Measurements from ENCODE around the gene IMPG2.
"Not testable (repeated sequence)": the region's sequence is repeated elsewhere in the genome, so short reads cannot be mapped to it uniquely, and the experiment has no call there.

The IMPG2 gene

DNA sequence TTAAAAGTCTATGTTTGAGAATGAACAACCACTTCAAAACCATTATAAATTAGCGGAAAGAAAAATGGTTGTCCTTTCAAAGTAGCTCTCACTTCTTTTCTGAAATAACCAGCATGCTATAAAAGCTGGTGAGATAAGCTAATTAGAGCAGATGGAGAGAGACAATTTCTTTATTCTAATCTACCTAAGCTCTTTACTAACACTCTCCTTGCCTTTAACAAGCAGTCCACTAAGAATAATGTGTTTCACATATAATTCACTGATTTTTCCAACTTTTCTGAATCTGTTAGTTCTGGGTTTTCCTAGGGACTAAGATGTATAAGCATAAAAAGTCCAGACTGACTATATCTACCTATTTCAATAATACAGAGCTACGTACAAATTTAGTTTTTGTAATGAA, at the start of gene IMPG2:
TSS of gene IMPG2 (minus strand) at position 101 of the 400 bp plus-strand sequence. CDS start 203 bp downstream, outside the sequence.
- no peak for DNase-seq

DNA sequence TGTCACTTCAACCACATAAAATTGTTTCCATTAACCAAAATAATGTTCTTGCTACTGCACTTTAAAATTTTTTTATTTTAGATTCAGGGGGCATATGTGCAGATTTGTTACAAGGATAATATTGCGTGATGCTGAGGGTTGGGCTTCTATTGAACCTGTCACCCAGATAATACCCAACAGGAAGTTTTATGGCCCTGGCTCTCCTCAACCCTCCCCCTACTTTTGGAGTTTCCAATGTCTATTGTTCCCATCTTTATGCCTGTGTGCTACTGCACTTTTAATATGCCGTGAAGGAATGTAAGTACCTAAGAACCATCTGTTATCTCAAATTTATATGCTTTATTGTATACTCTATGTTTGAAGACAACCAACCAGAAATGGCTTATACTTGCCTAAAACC, 42.0 kb upstream of the IMPG2 start:
- DNase-seq = no peak

DNA sequence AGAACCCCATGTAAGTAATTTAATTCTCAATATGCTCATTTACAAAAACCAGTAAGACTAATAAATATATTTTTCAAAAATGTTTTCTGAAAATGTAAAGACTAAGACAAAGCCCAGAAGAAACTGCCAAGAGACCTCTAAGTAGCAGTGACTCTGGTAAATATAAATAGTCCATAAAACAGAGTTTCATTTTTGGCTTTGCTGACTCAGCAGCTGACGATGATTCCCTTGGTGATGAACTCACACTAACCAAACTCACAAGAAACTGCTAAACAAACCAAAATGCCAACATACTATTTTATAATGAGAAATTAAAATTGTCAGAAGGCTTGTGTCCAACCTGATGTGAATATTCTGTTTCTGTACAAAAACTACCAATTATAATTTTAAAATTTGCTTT, 31.5 kb upstream of the IMPG2 start:
- no peak for DNase-seq

GRCh38 chr3:101340591-101340990, 20.2 kb upstream of the IMPG2 start:
- DNase-seq = no peak

- DNase-seq = no peak
Measured at GRCh38 chr3:101333883-101334282, 13.5 kb upstream of the IMPG2 start.

DNA sequence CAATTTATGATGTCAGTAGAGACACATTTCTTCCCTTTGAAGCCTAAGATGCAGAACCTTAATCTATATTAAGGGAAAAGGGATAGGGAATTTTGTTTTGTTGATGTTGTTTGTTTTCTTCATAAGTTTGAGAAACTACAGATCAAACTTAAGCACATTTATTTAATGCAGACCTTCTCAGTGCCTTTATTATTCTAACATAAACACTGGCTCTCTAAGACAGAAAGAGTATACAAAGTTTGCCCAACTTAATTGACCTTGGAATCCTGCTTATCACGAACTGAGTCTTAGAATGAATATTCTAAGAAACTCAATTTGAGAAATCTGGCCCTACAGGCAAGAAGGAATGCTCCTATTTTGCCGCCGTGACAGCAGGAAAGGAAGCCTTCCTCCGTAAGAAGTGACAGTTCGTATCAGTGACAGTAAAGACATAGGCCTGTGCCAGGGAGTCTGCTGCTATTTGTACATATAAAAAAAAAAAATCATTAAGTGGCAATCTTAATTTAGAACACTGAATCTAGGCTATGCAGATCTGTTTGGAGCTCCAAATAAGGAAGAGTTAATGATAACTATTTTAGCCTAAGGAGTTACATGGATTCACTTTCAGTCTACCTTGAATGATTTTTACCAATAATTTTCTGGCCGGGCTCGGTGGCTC, 8.8 kb upstream of the IMPG2 start:
- no peak for DNase-seq

DNA sequence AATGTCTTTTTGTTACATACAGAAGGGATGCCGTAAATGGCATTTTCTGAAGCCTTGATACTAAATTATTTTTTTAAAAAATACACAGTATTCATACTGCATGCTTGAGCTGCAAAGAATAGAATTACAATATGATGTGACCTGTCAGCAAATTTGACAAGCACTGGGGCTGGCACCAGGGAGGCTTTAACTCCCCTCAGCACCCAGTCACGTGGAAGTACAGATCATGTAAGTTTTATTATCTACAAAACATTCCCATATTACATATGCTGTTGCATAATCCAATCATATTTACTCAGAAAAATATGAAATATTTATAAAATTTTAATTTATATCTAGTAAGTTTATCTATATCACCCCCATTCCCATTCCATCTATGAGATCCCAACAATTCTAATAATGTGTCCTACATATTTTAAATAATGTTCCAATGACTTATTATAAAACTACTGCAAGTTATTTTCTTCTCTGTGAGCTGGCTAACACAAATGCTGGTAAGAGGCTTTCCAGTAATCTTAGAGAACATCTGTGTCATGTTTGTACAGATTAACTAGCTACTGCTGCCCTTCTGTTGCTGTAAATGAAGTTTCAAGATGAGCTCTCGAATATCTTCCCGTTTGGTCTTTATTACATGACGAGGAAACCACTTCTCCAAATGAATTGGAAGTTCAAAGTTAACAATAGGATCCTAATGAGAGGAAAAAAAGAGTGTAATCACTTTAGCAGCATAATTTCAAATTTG, 5.2 kb upstream of the IMPG2 start:
- no peak for DNase-seq

GRCh38 chr3:101319531-101319930, 844 bp downstream of the IMPG2 start:
- DNase-seq = no peak

DNA sequence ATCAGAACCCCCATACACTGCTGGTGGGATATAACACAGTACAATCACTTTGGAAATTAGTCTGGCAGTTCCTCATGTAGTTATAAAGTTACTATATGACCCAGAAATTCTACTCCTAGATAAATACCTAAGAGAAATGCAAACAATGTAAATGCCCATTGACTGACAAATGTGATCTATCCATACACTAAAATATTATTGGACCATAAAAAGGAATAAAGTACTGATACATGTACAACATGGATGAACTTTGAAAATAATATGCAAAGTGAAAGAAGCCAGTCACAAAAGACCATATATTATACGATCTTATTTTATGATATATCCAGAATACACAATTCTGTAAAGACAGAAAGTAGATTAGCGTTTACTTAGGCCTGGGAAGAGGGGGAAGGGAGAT, 7.8 kb downstream of the IMPG2 start:
- no peak for DNase-seq

- DNase-seq = no peak
Measured at GRCh38 chr3:101311676-101312075, 8.7 kb downstream of the IMPG2 start.

- DNase-seq = no peak
Measured at GRCh38 chr3:101310978-101311375, 9.4 kb downstream of the IMPG2 start.

DNA sequence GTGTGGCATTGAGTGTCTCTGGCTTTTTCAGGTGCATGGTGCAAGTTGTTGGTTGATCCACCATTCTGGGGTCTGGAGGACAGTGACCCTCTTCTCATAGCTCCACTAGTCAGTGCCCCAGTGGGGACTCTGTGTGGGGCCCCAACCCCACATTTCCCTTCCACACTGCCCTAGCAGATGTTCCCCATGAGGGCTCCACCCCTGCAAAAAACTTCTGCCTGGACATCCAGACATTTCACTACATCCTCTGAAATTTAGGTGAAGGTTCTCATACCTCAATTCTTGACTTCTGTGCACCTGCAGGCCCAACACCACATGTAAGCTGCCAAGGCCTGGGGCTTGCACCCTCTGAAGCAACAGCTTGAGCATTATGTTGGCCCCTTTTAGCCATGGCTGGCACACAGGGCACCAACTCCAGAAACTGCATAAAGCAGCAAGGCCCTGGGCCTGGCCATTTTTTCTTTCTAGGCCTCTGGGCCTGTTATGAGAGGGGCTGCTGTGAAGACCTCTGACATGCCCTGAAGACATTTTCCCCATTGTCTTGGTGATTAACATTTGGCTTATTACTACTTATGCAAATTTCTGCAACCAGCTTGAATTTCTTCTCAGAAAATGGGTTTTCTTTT, 12.1 kb downstream of the IMPG2 start:
- DNase-seq = not testable (repeated sequence)

DNA sequence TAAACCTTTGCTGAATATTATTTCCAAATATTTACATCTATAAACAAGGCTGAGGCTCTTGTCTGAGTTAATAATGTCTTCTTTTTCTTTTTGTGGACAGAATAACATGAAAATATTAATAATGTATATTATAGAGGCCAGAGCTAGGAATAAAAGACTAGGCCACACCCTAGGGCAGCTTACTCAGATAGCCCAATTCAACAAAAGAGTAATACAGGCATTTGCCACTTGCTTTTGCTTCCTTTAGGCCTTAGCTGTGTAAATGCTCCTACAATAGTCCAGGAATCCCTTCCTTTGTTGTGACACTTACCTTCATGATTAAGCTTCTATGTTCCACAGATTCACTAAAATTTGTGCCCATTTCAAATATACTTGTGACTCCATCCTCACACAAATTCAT, 16.5 kb downstream of the IMPG2 start:
- DNase-seq = no peak

- no peak for DNase-seq
Measured at GRCh38 chr3:101303089-101303731, 17.2 kb downstream of the IMPG2 start.

- DNase-seq = no peak
Measured at GRCh38 chr3:101300073-101300472, 20.3 kb downstream of the IMPG2 start.

DNA sequence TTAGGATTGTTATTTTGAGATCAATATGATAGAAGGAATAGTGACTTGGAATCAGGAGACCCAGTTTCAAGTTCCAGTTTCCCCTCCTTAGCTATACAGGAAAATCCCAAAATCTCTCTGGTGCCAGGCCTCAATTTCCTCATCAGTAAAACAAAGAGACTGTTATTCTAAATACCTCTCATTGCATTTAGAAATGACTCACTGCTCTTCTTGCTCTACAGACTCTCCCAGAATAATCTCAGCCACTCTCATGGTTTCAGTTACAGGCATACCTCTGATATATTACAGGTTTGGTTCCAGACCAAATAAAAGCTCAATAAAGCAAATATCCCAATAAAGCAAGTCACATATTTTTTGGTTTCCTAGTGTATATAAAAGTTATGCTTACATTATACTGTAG, 28.3 kb downstream of the IMPG2 start:
- no peak for DNase-seq

DNA sequence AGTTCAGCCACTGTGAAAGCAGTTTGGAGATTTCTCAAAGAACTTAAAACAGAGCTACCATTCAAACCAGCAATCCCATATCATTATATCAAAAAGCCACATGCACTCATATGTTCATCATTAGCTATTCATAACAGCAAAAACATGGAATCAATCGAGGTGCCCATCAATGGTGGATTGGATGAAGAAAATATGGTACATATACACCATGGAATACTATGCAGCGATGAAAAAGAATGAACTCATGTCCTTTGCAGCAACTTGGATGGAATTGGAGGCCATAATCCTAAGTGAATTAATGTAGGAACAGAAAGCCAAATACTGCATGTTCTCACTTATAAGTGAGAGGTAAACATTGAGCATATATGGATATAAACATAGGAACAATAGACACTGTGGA, 32.1 kb downstream of the IMPG2 start:
- no peak for DNase-seq

DNA sequence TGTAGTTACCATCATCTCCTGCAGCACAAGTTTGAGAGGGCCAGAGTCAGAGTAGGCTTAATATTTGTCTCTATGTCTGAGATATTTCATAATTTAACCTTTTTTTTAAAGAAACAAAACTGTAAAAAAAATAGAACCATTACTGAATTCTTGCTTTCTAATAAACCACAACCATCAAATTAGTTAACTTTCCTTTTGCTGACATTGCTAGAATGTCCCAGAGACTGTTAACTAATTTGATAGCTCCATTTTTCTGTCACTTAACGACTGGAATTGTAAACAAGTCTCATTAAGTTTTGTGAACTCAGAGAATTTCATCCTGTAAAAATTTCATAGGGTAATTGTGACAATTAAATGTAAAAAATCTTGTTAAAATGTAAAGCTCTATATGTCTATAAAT, 35.6 kb downstream of the IMPG2 start:
- no peak for DNase-seq

- DNase-seq = no peak
Measured at GRCh38 chr3:101281521-101282030, 38.8 kb downstream of the IMPG2 start.

DNA sequence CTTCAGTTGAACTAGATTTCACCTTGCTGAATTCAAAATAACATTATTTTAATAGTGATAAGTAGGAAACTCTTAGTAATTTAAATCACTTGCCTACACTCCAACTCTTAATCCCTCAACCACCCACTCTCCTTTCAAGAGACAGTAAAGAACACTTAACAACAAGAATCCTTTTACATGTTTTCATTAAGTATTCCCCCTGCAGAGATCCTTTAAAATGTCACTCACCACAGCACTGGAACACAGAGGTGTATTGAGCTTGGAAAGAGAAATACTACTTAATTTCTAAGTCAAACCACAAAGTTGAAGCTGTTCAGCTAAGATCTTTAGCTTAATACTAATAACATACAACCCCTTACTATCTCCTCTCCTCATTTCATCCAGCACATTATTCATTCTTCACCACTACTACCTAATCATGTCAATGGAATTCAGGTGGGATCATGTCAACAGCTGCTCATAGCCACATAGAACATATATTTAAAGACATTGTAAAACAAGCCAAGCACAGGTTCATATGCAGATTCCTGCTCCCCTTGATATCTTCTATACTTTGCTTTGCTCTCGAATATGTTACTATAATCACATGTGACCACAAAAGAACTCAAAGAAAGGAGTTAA, 40.5 kb downstream of the IMPG2 start:
- no peak for DNase-seq

DNA sequence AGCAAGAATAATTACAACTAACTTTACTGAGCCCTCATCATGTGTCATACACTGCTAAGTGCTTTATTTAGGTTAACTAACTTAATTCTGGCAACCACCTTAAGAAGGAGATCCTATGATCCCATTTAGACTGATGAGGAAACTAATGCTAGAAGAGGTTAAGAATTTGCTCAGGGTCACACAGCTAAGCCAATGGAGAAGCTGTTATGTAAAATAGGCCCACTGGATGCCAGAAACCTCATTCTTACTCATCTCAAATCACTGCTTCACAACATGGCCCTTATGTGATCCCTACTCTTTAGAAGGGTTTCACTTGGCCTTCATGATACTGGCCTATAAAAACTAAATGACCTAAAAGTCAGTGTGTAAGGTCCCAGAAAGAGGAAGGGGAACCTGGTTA, 41.2 kb downstream of the IMPG2 start:
- DNase-seq = no peak

- DNase-seq = no peak
Measured at GRCh38 chr3:101278727-101279126, 41.6 kb downstream of the IMPG2 start.

DNA sequence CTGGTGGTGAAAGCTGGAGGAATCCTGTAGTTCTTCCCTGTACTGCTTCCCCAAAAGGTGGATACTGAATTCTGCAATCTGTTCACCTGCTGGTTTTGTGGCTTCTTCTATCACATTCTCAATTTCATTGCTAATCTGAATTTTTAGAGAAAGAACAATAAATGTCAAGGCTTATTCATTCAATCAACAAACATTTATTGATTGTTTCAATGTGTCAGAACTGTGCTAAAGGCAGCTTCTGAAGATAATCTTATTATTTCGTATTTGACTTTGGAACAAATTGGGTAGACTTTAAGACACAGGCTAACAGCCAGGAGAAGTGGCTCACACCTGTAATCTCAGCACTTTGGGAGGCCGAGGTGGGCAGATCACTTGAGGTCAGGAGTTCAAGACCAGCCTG, 46.8 kb downstream of the IMPG2 start:
- DNase-seq = no peak

Data from NCI-H1105 (cell line).